HPDE6-E6E7 (cell line): ENCODE measurements around the gene TNFRSF4.

Experiments
- DNase-seq: peaks from one replicate; pipeline ENCODE4 v3.0.0; 2011; ENCODE audit warnings: missing footprints; ENCODE audit errors: extremely low spot score

TNFRSF4 gene

DNA sequence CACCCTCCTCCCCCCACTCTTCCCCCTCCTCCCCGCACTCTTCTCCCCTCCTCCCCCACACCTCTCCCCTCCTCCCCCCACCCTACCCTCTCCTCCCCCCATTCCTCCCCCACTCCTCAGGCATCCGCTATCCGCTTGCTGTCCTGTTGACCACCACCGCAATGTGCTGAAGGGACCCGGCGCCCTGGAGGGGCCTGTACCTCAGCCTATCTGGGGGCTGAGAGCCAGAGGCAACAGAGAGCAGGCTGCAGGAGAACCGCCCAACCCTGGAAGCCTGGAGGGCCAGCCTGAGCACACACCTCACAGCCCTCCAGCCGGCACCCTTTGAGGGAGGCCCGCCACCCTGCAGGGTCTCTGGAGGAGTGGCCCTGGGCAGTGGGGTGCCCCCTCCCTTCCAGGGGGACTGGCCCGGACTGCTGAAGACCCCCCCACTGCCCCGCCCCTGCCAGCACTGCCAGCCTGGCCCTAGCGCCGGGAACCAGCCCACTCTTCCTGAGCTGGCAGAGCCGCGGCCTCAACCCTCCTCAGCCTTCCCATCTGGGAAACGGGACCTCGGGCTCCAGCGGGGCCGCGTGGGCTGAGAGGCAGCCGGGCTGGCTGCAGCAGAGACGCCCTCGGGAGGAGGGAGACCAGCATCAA, 31.3 kb upstream of the TNFRSF4 start:
- no peak for DNase-seq

GRCh38 chr1:1244192-1244811, 30.3 kb upstream of the TNFRSF4 start:
- DNase-seq = no peak

GRCh38 chr1:1243807-1244191, 29.8 kb upstream of the TNFRSF4 start:
- DNase-seq = no peak

DNA sequence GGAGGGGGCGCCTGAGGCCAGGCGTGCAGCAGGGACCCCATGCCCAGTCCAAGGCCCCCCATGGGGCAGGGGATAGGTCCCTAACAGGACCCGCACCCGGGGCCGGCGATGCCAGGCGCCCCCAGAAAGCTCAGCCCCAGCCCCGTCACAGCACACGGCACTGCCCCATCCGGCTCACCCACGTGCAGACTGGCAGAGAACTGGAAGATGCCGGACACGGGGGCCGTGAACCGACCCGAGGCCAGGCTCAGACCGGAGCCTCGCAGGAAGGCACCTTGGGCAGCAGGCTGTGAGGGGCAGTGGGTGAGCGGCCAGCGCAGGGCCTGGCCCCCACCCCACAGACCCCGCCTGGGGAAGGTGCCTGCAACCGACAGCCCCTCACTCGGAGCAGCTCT, 29.3 kb upstream of the TNFRSF4 start:
- no peak for DNase-seq

DNA sequence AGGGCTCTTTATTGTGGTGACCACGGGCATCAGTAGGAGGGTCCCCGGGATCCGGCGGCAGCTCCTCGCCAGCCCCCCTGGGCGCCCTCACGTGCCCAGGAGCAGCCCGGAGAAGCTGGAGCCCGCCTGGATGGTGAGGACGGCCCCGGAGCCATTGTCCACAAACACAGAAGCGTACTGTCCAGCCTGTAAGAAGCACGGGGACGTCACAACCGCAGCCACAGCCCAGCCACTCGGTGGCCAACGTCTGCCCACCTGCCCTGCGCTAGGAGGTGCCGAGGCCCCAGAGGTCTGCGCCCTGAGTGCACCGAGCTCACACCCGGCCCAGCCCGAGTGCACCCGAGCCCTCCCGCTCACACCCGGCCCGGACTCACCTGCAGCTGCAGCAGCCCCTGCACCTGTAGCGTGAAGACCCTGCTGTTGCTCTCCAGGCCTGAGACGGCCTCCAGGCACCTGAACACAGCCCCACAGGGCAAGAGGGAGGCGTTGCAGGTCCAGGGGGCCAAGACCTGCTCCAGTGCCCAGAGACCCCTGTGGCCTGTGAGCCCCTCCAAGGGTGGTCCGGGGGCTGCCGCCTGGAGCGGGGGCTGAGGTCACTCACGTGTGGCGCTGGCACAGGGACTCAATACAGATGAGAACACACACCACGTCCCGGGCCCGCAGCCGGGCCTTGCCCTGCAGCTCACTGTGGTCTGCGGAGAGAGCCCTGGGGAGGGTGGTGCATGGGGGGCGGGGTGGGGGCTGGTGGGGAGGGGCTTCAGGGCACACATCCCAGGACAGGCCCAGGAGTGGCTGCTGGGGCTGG, 28.7 kb upstream of the TNFRSF4 start:
- no peak for DNase-seq

DNA sequence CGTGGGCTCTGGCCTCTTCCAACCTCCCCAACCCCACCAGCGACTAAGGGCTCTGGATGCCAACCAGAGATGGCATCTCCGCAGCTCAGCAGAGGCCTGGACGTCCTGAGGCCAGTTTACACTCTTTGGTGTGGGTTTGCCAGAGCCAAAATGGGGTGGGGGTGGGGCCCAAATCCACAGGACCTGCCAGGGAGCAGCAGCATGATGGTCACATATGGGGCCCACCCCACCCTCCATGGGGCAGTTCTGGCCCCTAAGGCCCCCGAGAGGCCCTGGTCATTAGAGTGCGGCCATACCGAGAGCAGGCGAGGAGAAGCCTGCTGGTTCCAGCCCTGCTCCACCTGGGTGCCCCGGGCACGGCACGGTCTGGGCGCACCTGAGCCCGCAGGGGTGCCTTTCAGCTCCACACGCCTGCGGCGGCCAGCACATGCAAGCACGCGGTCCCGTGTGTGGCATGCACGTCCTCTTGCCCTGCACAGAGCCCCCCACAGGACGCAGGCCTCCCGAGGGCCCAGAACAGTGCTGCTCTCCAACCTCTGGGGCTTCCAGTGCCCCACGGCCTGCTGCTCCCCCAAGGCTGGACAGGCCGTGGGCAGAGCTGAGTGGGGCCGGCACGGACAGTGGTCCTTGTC, 27.8 kb upstream of the TNFRSF4 start:
- no peak for DNase-seq

- DNase-seq = no peak
Measured at GRCh38 chr1:1240822-1241587, 27.1 kb upstream of the TNFRSF4 start.

- no peak for DNase-seq
Measured at GRCh38 chr1:1240348-1240732, 26.4 kb upstream of the TNFRSF4 start.

GRCh38 chr1:1239614-1240347, 25.8 kb upstream of the TNFRSF4 start:
- DNase-seq = no peak

DNA sequence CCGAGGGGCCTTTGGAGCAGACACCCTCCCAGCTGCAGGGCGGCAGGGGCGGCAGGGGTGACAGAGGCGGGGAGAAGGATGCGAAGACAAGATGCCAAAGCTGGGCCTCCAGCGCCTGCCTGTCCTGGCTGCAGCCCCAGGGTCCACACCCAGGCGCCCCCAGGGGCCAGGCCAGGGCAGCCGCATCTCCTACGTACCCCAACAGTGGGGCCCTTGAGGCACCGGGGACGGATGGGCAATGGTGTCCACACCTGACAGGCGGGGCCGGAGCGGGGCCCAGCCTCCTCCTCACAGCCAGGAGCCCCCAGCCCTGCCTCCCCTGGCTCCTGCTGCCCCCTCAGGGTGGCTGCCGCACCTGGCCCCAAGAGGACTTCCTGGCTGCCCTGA, 25.3 kb upstream of the TNFRSF4 start:
- no peak for DNase-seq

GRCh38 chr1:1238702-1239178, 24.8 kb upstream of the TNFRSF4 start:
- DNase-seq = no peak

DNA sequence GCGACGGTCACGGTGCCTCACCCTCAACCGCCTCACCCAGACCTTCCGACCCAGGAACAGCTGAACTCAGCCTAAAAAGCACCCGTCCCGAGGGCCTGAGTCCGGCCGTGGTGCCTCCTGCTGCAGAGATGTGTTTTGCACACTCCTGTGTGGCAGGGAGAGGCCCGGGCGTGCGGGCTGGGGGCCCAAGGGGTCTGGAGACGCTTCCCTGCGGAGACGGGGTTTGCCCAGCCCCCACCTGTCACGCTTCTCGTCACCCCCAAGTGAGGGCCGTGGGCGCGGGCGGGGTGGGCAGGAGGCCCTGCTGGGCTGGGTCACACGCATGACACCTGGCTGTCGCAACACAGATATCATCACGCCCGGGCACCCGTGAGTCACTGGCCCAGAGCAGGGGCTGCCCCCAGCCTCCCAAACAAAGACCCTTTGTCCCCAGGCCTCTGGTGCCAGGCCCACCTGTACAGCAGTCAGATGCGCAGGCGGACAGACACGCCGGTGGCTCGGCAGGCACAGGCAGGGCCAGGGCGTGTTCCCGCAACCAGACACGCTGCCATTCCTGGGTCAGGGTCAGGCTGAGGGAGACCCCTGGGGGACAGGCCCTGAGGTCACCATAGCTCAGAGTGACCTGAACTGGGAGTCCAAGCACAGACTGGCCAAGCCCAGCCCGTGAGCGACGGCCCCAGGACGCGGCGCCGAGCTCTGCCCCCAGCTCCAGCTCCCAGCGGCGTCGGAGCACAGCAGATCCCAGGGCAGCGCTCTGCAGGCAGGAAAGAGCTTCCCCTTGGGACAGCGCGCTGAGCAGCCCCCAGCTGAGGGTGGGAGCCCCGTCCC, 24.1 kb upstream of the TNFRSF4 start:
- DNase-seq = no peak

GRCh38 chr1:1236945-1237873, 23.3 kb upstream of the TNFRSF4 start:
- DNase-seq = no peak

GRCh38 chr1:1236176-1236763, 22.3 kb upstream of the TNFRSF4 start:
- DNase-seq = no peak

- no peak for DNase-seq
Measured at GRCh38 chr1:1235016-1235744, 21.2 kb upstream of the TNFRSF4 start.

DNA sequence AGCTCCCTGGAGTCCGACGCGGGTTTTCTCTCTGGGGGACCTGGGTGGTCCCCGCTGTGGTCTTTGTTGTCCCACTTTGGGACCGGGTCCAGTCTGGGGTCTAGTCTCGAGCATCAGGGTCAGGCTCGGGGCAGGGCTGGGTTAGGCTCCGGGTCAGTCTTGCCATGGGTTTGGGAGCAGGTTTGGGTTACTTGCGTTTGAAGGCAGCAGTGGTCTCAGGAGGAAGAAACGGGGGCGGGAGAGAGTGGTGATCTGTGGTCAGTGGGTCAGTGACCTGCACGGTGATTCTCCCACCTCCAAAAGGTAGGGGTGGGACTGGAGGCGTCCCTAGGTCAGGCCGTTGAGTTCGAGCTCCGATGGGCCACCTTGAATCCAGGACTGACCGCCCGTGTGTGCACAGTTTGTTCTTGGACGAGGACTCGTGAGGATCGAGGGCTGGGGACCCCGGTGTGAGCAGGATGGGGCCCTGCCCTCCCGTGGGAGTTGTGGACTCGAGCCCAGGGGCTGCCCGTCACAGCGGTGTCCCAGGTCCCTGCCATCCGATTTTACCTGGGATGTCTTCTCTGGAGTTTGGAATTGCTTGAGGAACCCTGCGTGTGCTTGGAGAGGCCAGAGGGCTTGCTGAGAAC, 20.3 kb upstream of the TNFRSF4 start:
- no peak for DNase-seq

DNA sequence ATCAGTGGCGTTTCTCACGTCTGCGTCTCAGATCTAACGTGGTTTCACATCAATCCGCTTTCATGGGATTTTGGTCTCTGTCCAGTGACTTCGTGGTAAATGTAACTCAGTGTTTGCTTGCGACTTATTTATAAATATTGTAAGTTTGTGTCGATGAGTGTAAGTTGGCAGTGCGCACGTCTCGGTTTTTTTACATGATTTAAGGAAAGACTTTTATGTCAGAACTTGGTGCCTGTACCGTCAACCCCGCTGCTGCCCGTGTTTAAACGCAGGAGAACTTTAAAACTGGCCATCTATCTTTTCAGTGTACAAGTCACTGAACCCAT, 19.6 kb upstream of the TNFRSF4 start:
- DNase-seq = no peak
